Stimulated activated CD4-positive, alpha-beta T cell treated with anti-CD3 and anti-CD28 coated beads, Interleukin-2, amount 100 ng/mL, for 48 hours (primary cell): ENCODE measurements around the gene KRT15.

Experiments used
- DNase-seq, 2 donors: peaks; one replicate each; pipeline ENCODE4 v3.0.0-alpha.2; 2020

Gene KRT15

DNA sequence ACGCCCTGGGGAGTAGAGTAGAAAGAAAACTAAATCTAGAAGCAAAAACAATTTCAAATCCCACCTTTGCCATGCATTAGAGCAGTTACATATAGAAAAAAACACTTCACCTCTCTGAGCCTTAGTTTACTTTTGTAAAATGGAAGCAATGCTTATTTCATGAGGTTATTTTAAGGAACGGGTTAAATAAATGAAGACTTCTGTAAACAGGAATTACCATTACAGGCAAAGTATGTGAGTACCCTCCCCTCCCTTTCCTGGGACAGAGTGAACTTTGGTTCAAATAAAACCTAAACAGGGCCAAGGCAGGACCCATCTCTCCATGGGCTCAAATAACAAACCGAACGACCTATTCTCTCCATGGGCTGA is 4.5 kb upstream of the KRT15 start:
- no peak for DNase-seq

DNA sequence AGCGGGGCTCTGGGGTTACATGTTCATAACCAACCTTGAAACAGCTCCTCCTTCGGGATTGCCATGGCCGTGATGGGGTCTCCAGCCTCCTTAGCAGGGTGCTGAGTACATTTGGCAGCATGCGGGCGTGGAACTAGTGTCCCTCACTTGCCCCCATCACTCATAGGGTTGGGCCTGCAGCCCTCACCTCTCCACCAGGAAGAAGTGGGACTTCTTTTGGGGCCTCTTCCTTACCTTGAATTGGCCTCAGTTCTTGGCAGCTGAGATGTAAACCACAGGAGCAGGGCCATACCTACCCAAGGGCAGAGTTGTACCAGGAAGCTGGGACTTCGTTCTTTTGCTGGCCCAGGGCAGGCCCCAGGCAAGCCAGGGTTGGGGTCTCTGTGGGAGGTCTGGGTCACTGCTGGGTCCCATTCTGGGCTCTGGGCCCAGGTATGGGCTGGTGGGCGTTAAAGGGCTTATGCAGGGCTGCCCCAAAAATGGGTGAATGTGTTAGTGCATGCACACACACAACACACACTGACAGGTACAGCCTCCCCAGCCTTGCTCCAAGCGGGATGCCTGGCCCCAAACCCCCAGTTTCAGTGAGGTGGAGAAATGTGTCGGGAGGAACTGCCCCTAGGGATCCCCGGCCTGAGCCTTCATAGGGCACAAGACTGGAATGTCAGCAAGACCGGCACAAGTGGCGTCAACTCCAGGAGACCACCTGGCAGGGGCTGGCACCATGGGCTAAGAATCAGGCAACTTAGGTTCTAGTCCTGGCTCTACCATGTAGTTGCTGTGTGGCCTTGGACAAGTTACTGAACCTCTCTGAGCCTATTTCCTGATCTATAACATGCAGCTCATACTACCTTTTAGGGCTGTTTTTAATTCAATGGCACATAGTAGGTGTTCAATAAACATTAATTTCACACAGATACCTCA is 3.9 kb upstream of the KRT15 start:
- no peak for DNase-seq

DNA sequence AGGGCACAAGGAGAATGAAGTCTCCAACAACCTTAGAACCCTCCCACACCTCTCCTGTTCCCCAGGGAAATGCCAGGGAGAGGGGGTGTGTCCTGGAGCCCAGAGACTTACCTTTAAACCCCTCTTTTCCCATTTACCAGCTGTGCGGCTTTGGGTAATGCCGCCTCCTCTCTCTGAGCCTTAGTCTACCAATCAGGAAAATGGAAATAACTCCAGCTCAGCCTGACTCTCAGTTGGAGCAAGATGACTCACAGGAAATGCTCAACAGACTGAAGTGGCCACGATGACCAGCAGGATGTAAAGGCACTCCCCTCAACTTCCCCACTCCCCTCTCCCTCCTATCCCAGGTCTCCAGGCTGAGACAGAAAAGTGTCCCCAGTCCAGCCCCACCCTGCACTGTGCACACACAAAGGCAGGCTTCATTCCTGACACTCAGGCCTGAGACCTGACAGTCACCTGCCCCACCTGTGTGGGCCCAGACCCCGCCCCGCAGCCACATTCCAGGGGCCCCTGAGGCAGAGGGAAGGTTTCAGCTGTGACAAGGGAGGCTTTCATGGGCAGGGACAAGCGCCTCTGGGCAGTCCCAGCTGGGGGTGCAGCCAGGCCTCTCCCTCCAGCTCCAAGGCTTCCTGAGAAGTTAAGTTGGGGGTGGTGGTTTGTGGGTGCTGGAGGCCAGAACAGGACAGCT is 3.0 kb upstream of the KRT15 start:
- DNase-seq, result no peak

DNA sequence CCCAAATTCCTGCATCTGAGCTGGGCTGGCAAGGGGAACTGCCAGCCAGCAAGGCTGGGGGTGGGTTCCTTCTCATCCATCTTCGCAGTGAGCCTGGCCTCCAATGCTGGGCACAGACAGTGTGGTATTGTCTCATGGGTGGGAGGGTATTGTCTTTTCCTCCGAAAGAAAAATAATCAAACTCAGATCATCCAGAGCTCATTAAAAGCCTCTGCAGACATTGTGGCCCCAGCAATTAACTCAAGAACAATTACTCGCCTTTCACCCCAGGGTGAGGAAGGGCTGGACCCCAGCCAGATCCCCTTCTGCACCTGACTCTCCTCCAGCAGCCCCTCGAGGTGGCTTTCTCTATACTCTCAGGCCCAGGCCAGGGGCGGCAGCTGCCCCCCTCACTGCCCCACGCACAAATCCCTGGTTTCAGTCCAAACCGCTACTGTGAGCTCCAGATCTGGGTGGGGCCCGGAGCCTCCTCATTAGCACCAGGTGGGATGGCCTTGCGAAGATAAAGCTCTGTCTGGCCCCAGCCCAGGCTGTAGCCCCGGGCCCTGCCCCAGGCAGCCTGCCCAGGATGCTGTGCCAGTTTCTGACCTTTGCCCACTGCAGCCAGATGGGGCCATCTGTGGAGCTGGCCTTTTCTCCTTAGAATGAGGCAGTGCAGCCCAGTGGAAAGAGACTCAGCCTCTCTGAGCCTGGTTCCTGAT is 2.3 kb upstream of the KRT15 start:
- DNase-seq, result no peak

DNA sequence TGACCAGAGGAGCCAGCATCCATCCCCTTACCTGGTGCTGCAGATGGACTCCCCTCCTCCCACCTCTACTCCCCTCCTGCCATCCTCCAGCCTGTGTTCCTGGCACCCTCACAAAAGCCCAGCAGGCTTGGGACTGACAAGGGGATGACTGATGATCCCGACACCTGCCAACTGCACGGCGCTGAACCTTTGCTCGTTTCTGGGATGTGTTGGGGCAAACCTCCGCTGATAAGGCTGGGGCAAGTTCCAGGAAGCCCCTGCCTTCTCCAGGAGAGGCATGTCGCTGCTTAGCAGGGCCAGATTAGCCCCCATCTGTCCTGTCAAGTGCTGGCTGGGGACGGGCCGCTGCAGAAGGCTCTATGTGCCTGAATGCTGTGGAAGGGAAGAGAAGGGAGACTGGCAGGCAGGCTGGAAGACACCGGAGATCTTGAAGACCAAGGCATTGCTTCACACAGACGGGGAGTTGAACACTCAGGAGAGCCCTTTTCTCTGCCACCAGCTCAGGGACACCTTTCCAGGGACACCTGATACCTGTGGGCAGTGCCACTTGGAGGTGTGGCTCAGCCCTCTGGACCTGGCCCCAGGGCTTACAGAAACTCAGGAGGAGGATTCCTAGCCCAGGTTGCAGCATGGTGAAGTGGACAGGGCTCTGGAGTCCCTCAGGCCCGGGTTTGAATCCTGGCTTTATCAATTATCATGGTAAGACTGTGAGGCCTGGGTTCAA is 973 bp upstream of the KRT15 start:
- no peak for DNase-seq

DNA sequence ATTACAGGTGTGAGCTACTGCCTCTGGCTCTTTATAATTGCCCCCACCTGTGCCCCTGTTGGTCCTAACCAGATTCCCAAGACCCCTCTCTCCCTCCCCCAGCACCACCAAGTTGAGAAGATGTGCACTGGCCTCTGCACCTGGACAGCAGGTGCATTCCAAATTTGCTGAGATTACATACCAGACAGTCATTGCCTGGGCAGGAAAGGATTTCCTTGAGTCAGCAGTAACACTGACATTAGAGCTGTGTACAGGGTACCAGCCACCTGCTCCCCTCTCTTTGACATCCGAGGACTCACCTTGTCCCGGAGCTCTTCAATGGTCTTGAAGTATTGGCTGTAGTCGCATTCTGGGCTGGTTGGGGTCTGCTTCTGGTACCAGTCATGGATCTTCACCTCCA is 659 bp downstream of the KRT15 start:
- no peak for DNase-seq

DNA sequence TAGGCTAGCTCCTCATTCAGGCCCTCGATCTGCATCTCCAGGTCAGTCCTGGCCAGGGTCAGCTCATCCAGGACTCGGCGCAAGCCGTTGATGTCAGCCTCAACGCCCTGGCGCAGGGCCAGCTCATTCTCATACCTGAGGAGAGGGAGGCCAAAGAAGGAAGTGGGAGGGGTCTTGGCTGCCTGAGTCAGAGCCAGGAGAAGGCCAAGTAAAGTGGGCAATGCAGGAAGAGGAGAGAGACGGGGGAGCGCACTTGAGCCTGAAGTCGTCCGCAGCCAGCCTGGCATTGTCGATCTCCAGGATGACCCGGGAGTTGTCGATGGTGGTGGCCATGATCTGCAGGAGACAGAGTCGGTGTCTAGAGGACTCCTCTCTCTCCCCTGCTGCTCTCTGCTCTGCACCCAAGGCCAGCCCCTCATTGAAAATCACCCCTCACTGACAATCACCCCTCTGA is 1.8 kb downstream of the KRT15 start:
- no peak for DNase-seq

DNA sequence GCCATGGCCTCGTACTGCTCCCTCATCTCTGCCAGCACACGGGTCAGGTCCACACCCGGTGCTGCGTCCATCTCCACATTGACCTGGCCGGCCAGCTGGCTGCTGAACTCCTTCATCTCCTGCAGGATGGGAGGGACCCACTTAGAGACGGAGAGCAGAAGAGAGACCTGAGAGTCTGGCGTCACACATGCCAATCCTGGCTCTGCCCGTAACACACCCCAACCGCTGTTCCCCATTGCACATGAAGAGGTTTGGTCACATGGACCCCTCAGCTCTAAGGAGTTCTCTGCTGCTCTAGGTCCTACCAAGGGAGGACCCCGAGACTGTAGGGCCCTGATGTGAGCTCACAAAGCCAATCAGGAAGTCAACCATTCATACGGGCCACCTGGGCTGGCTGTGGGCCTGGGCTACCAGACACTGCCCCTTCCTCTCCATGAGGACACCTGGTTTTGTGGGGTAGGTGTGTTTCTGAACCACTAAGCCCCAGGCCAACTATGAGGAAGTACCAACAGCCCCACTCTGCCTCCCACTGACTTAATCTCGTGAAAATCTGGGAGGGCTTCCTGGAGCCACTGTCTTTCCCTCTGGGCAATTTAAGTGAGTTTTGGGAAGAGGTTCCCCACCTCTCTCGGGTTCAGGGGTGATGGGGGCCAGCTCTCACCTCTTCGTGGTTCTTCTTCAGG is 2.4 kb downstream of the KRT15 start:
- DNase-seq, result no peak

DNA sequence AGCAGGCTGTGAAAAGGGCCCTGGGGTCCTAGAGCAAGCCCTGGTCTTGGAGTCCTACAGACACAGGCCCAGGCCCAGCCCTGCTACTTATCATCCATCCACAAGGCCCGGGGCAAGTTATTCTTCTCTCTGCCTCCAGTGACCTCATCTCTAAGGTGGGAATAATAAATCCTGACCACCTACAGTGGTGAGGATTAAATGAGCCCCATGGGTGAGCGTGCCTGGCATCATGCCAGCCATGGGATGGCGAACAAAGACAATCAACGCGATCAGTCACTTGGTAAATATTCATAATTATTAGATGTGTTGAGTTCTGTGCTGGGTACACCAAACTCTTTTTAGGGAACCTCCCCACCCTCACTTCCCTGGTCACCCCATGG is 5.5 kb downstream of the KRT15 start:
- DNase-seq, result no peak

DNA sequence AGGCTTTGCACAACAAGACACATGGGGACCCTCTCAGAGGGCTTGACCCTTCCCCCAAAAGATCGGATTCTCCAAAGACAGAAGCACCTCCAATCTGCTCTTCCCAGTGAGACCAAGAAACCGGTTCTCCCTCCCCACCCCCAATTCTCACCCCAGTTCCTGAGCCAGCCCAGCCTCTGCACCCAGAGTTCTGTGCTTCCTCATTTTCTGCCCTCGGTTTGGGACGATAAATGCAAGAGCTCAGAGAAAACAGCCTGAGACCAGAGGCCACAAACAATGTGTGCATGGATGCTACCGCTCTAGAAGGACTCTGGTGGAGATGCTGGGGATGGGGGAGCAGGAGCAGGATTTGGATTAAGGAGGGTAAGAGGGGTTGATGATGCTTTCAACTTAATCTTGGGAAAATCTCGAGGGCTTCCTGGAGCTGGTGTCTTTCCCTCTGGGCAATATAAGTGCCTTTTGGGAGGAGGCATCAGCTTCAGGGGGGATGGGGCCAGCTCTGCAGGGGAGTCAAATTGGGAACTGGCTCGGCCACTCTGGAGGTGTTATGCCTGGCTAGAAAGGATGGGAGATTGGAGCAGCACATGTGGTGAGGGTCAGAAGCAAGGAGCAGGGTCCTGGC is 6.0 kb downstream of the KRT15 start:
- no peak for DNase-seq

DNA sequence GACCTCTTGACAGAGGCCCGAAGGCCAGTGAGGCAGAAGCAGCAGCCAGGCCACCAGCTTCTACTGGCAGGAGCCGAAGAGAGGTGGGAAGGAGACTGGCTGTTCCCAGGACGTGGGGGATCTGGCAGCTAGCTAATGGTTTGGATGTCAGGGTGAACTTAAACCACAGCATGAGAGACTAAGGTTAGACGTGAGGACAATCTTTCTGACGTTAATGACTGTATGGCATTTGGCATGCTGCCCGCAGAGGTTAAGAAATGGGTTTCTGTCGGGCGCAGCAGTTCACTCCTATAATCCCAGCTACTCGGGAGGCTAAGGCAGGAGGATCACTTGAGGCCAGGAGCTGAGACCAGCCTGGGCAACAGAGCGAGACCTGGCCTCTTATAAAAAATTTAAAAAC is 7.0 kb downstream of the KRT15 start:
- no peak for DNase-seq

DNA sequence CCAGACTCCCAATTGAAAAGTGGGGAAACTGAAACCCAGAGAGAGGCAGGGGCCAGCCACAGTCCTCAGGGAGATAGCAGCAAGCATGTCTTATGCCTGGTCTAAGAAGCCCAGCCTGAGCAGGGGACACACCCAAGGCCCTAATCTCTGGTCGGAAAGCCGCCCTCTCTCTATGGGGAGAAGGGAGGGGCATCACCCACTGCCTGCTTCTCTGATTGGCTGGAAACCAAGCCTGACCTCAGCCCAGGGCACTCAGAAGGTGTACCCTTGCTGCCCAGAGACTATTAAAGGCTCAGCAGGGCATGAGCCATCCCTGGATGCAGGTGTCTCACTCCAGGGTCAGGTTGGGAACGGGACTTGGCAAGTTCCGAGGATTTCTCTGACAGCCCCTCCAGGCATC is 7.6 kb downstream of the KRT15 start:
- DNase-seq, result no peak

DNA sequence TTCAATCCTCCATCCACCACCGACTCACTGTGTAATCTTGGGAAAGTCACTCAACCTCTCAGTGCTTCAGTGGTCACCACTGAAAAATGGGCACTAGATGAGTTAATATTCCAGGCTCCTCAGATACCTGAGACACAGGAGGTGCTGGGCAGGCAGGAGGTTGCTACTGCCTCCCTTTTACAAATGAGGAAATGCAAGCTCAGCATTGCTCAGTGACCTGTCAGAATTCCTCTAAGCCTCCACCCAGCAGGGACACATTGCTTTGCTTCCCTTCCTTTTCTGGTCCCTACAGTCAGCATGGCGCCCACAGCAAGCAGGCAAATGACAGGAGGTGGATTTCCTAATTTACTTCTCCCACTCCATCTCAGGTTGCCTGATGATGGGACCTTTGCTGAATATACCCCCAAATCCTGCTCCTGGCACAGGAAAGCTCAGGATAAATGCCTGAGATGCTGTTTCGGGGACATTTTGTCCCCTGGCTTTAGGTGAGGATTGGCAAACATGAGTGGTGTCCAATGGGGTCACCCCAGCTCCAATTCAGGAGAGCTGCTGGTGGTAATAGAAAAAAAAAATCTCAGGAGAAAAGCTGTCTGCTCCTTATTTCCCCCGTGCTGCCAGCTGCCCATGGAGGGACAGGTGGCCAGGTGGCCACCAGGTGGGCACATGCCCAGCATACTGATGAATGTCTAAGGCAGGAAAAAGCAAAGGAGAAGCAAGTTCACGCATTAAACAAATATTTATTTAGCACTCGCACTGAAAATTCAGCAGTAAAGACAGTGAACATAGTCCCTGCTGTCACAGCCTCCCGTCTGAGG is 8.2 kb downstream of the KRT15 start:
- DNase-seq, result no peak

DNA sequence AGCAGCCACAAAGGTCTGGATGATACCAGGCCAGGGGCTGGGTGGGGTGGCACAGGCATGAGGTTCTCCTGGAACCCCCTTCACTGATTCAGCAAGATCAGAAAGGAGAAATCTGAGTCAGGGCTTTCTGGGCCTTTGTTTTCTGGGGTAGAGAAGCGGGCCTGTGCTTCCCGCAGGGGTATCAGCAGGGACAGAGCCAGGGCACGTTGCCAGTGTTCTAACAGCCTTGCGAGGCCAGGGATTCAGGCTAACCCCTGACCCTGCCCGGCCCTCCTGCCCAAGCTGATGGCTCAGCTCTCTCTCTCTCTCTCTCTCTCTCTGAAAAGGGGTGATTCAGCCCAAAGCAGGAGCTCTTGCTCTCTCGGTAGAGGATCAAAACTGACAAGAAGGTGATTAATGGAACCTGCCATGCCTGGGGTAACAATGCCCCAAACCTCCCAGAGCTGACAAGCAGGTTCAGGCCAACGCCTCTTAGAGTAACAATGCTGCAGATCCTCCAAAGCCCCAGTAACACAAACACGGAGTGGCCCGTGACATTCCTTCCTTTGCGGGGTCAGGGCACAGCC is 11.3 kb downstream of the KRT15 start:
- no peak for DNase-seq

DNA sequence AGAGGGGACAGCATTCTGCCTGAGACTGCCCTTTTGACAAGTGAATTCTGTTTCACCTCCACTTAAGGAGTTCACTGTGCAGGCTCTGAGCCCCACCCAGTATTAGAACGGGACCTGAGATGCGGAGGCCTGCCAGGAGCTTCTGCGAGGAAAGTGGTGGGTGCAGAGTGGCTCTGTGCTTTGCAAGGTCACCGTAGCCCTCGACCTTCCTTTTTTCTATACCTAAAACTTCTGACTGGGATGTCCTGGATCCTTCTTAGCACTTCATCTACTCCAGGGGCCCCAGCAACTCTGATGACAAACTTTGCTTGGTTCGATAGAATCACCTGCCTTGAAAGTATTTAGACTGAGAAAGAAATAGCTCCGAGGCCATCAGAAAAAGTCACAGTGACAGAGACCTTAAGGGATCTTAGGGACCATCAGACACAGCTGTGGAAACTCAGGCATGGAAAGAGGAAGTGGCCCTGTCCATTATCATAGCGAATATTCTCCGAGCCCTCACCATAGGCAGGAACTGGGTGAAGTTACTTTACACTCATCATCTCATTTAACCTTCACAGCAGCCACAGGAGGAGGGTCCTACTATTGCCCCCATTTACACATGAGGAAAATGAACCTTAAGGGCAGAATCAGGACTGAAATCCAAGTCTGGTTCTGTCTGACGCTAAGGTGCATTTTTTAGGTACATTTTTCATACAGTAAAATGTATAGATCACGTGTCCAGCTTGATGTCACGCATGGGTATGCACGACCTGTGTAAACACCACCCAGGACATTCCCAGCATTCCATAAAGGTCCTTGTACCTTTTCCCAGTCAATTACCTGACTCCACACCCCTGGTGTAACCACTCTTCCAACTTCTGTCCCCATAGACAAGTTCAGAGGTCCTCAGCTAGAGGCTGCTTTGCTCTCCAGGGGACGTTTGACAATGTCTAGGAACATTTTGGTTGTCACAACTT is 12.6 kb downstream of the KRT15 start:
- no peak for DNase-seq

DNA sequence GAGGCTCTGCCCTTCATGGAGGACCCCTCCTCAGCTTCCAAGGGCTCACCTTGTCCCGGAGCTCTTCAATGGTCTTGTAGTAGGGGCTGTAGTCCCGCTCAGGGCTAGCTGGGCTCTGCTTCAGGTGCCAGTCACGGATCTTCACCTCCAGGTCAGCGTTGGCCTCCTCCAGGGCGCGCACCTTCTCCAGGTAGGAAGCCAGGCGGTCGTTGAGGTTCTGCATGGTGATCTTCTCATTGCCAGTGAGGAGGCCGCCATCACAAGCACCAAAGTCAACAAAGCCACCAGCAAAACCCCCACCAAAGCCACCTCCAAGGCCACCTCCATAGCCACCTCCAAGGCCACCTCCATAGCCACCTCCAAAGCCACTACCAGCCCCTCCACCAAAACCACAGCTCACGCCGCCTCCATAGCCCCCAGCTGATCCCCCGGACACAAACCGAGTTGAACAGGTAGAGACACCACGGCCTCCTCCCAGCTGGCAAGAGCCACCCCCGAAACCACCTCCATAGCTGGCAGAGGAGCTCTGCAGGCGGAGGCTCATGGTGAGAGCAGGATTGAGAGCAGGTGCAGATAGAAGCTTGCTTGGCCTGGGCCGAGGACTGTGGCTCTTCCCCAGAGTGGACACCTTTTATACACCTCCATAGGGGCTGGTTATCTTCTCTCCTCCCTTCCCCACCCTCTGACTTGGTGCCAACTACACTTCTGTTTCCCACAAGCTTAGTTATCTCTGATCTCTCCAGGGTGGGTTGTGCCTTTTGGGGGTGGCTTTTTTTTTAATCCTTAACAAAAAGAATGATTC is 13.5 kb downstream of the KRT15 start, which contains the start of gene KRT13:
KRT13 (minus strand) TSS at position 606 of the 802 bp plus-strand sequence; CDS start at position 544, 62 bp downstream.
- no peak for DNase-seq

DNA sequence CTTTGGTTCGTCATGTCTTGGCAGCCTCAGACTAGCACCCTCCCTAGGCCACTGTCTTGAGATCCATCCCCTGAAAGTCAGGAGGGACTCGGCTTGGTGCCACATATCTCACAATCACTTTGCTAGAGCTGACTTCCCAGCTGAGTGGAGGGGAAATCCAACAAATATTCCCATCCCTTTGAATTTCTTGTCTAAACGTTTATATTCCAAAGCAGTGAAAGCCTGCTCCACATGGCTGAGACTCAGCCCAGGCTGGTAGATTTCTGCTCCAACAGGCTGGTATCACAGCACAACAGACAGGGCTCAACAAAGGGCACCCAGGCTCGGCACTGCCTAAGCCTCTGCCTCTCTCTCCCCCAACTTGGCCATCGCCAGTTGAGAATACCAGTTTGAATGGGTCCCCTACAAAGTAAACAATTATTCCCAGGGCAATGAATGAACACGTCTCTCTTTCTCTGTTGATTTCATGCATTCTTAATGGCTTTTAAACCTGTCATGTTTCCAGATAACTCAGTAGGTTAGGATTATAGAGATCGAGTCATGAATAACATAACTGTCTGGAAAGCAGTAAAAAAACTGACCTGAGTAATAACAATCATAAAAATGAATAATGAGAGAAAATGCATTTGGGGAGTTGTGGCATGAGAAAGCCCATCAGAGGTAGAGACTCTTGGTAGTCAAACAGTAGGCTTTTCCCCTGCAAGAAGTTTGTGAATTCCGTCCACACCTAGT is 14.3 kb downstream of the KRT15 start:
- no peak for DNase-seq

DNA sequence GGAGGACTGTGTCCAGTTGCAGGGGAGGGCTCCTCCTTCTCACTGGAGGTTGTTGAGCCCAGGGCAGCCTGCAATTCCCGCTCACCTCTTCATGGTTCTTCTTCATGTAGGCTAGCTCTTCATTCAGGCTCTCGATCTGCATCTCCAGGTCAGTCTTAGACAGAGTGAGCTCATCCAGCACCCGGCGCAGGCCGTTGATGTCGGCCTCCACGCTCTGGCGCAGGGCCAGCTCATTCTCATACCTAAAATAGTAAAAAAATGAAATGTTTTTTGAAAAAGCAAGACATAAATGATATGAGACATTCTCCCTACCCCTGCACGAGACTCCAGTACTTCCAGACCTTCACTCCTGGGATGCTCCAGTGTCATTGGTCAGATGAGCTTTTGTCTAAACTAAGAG is 15.5 kb downstream of the KRT15 start:
- no peak for DNase-seq
